ENCODE data around the gene FOXK1.

- TF ChIP-seq CTCF (IDR thresholded peaks at IDR 0.05; ENCODE audit: low read depth, low read length) = no peak
- TF ChIP-seq EZH2phosphoT487 (IDR thresholded peaks at IDR 0.05; ENCODE audit: low read depth) = no peak
Measured at GRCh38 chr7:4769761-4770160, 87.7 kb downstream of the FOXK1 start.
